ENCODE results near the gene MSI2.

MSI2 gene

DNA sequence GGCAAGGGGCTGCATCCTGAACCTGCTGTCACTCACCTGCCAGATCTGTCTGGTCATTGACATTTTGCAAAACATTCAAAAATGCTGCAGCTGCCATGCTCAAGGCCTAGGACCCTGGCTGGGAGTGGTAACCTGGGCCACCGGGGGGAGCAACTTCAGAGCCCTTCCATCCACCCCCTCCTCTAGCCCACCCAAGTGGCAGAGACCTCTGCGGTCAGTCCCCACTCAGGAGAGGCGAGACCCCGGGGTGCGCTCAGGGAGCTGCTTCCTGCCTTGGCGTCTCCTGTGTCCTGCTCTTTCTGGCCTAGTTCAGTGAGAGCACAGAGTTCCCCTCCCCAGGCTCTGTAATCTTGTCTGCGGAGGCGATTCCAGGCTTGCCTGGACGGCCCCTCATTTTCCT is 380.0 kb downstream of the MSI2 start:
- no peak overlapping the region for H3K9ac ChIP-seq (ENCODE audit: low read length)
- no peaks in the 10 kb centered on the region for H3K4me1 ChIP-seq (ENCODE audit: control insufficient read depth, insufficient read depth, low read length)
- H3K4me3 ChIP-seq (ENCODE audit: low read length), result no peak overlapping the region
- no peaks in the 10 kb centered on the region for H3K9me3 ChIP-seq (ENCODE audit: control insufficient read depth, low read length)
- no peaks in the 10 kb centered on the region for H3K27me3 ChIP-seq (ENCODE audit: control insufficient read depth, insufficient read depth, low read length)
- no peaks in the 10 kb centered on the region for H3K36me3 ChIP-seq (ENCODE audit: control insufficient read depth, insufficient read depth, low read length)

DNA sequence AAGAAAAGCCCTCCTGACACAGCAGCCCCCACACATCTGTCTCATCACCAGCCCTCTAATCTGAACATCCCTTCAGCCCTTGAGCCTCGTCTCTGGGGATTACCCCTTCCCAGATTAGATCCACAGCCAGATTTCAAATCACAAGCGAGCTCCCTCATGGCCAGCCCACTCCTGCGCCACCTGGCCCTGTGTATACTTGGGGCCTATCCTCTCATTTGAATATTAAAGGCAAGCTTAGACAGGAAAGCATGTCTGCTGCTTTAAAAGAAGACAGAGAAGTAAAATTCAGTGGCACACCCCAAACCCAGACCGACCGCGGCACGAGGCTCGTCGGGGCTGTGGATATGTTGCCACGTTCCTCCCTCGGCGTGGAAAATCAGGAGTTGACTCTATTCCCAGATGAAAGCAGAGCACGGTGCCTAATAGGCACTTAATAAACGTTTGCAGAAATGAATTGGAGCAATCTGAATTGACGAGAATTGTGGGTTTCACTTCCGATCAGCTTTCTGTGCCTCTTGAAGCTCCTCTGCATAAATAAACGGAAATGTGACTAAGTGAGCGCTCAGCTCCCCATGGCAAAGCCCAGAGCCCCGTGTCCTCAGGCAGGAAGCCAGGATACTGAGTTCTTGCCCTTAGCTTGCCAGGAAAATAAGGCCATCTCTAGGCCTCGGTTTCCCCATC is 380.8 kb downstream of the MSI2 start:
- H3K9me3 ChIP-seq (ENCODE audit: control insufficient read depth, low read length), result no peaks in the 10 kb centered on the region
- H3K9ac ChIP-seq (ENCODE audit: low read length), result no peak overlapping the region
- no peaks in the 10 kb centered on the region for H3K4me1 ChIP-seq (ENCODE audit: control insufficient read depth, insufficient read depth, low read length)
- no peaks in the 10 kb centered on the region for H3K27me3 ChIP-seq (ENCODE audit: control insufficient read depth, insufficient read depth, low read length)
- H3K36me3 ChIP-seq (ENCODE audit: control insufficient read depth, insufficient read depth, low read length), result no peaks in the 10 kb centered on the region
- no peak overlapping the region for H3K4me3 ChIP-seq (ENCODE audit: low read length)

DNA sequence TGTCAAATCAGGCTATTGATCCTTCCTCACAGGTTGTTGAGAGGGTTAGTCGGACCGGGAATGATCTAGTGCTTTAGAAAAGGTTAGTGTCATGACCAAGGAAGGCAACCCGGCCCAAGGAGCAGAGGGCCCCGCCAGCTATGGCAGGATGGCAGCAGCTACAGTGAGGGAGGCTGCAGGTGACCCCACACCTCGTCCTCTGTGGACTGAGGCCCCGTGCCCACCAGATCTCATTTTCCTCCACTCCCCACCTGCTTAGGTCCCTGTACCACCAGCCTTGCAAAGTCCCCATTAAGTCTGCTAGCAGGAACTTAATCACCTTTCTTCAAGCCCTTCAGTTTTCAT is 381.3 kb downstream of the MSI2 start:
- Histone ChIP-seq H3K36me3 (ENCODE audit: control insufficient read depth, insufficient read depth, low read length) (no peaks in the 10 kb centered on the region), H3K27me3 (ENCODE audit: control insufficient read depth, insufficient read depth, low read length) (no peaks in the 10 kb centered on the region), H3K4me1 (ENCODE audit: control insufficient read depth, insufficient read depth, low read length) (no peaks in the 10 kb centered on the region), H3K9me3 (ENCODE audit: control insufficient read depth, low read length) (no peaks in the 10 kb centered on the region), H3K4me3 (ENCODE audit: low read length) (no peak overlapping the region), H3K9ac (ENCODE audit: low read length) (no peak overlapping the region)

DNA sequence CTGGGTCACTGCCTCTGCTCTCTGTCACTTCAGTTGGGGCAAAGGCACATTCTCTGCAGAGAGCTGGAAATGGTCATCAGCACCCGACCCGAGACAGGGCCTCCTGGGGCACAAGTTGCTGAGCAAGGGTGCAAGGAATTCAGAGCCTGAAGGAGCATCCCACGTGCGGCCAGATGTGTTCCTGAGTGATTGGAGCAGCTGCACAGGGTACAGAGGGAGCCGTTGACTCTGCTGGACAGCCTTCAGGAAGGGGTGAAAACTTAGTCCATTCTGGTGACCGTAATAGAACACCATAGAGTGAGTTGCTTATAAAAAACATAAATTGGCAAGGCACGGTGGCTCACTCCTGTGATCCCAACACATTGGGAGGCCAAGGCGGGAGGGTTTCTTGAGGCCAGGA is 382.0 kb downstream of the MSI2 start:
- H3K9me3 ChIP-seq (ENCODE audit: control insufficient read depth, low read length), result no peaks in the 10 kb centered on the region
- H3K4me1 ChIP-seq (ENCODE audit: control insufficient read depth, insufficient read depth, low read length), result no peaks in the 10 kb centered on the region

DNA sequence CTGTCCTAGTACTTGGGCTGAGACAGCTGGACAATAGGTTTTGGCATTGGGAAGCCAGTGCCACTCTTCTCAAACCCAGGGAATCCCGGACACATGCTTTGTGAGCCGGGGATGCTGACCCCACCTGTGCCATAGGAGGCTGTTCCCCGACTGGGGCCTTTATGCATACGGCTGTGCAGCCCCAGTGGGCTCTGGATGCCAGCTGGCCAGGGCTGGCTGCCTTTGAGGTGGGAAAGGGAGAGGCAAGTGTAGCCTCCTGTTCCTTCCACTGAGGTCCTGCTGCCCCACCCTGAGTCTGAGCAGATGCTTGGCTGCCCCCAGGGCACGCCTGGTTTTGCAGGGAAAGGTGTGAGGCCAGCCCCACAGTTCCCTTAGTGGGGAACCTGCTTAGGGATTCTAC is 383.1 kb downstream of the MSI2 start:
- no peaks in the 10 kb centered on the region for H3K36me3 ChIP-seq (ENCODE audit: control insufficient read depth, insufficient read depth, low read length)
- H3K9ac ChIP-seq (ENCODE audit: low read length), result no peak overlapping the region
- no peak overlapping the region for H3K4me3 ChIP-seq (ENCODE audit: low read length)
- H3K4me1 ChIP-seq (ENCODE audit: control insufficient read depth, insufficient read depth, low read length), result no peaks in the 10 kb centered on the region
- H3K27me3 ChIP-seq (ENCODE audit: control insufficient read depth, insufficient read depth, low read length), result no peaks in the 10 kb centered on the region
- H3K9me3 ChIP-seq (ENCODE audit: control insufficient read depth, low read length), result no peaks in the 10 kb centered on the region

More for the DNA sequence above, 382.0 kb downstream of the MSI2 start:
- no peak overlapping the region for H3K4me3 ChIP-seq (ENCODE audit: low read length)
- no peaks in the 10 kb centered on the region for H3K27me3 ChIP-seq (ENCODE audit: control insufficient read depth, insufficient read depth, low read length)
- no peaks in the 10 kb centered on the region for H3K36me3 ChIP-seq (ENCODE audit: control insufficient read depth, insufficient read depth, low read length)
- no peak overlapping the region for H3K9ac ChIP-seq (ENCODE audit: low read length)

DNA sequence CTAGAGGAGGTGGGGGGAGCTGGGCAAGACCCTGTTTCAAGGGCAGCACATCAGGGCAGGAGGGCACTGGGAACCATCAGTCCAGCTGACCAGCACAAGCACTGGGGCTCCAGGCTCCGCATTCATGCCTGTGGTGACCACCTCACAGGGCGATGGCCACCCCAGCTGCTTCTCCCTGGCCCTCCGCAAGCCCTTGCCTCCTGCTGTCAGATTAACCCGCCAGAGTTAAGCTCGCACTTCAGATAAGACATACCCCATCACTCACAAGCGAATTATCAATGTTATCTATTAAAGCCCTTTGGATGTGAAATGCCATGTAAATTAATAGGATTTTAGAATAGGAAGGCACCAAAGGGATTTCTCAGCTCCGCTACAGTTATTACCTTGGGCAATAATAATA is 383.8 kb downstream of the MSI2 start:
- no peaks in the 10 kb centered on the region for H3K9me3 ChIP-seq (ENCODE audit: control insufficient read depth, low read length)
- H3K4me1 ChIP-seq (ENCODE audit: control insufficient read depth, insufficient read depth, low read length), result no peaks in the 10 kb centered on the region
- H3K4me3 ChIP-seq (ENCODE audit: low read length), result no peak overlapping the region
- H3K36me3 ChIP-seq (ENCODE audit: control insufficient read depth, insufficient read depth, low read length), result no peaks in the 10 kb centered on the region
- H3K9ac ChIP-seq (ENCODE audit: low read length), result no peak overlapping the region
- H3K27me3 ChIP-seq (ENCODE audit: control insufficient read depth, insufficient read depth, low read length), result no peaks in the 10 kb centered on the region

GRCh38 chr17:57641761-57642160 is 385.4 kb downstream of the MSI2 start:
- no peaks in the 10 kb centered on the region for H3K9me3 ChIP-seq (ENCODE audit: control insufficient read depth, low read length)
- no peaks in the 10 kb centered on the region for H3K4me1 ChIP-seq (ENCODE audit: control insufficient read depth, insufficient read depth, low read length)
- H3K36me3 ChIP-seq (ENCODE audit: control insufficient read depth, insufficient read depth, low read length), result no peaks in the 10 kb centered on the region
- no peaks in the 10 kb centered on the region for H3K27me3 ChIP-seq (ENCODE audit: control insufficient read depth, insufficient read depth, low read length)
- H3K4me3 ChIP-seq (ENCODE audit: low read length), result no peak overlapping the region
- H3K9ac ChIP-seq (ENCODE audit: low read length), result no peak overlapping the region

DNA sequence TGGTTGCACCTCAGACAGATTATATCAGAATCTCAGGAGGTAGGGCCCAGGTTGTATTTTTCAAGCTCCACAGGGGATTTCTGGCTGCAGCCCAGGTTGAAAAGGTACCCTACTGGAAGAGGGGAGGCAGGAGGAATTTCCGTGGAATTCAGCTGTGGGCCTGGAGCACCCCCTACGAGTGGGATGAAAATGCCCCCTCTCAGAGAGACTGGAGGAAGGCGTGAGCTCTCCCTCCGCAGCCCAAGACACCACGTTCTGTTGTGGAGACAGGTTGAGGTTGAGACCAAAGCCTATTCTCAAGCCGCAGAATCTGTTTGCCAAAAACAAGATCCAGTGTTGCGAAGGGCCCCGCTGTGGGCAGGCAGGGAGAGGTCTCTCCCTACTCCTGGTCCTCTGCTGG is 386.7 kb downstream of the MSI2 start:
- H3K27me3 ChIP-seq (ENCODE audit: control insufficient read depth, insufficient read depth, low read length), result no peaks in the 10 kb centered on the region
- H3K9me3 ChIP-seq (ENCODE audit: control insufficient read depth, low read length), result no peaks in the 10 kb centered on the region
- no peak overlapping the region for H3K9ac ChIP-seq (ENCODE audit: low read length)
- no peaks in the 10 kb centered on the region for H3K36me3 ChIP-seq (ENCODE audit: control insufficient read depth, insufficient read depth, low read length)
- H3K4me3 ChIP-seq (ENCODE audit: low read length), result no peak overlapping the region
- H3K4me1 ChIP-seq (ENCODE audit: control insufficient read depth, insufficient read depth, low read length), result no peaks in the 10 kb centered on the region

GRCh38 chr17:57644326-57644725 is 388.0 kb downstream of the MSI2 start:
- no peak overlapping the region for H3K9ac ChIP-seq (ENCODE audit: low read length)
- no peak overlapping the region for H3K4me3 ChIP-seq (ENCODE audit: low read length)
- H3K4me1 ChIP-seq (ENCODE audit: control insufficient read depth, insufficient read depth, low read length), result no peaks in the 10 kb centered on the region
- no peaks in the 10 kb centered on the region for H3K9me3 ChIP-seq (ENCODE audit: control insufficient read depth, low read length)
- no peaks in the 10 kb centered on the region for H3K36me3 ChIP-seq (ENCODE audit: control insufficient read depth, insufficient read depth, low read length)
- H3K27me3 ChIP-seq (ENCODE audit: control insufficient read depth, insufficient read depth, low read length), result no peaks in the 10 kb centered on the region

GRCh38 chr17:57645950-57646665 is 389.8 kb downstream of the MSI2 start:
- Histone ChIP-seq H3K9ac (ENCODE audit: low read length) (no peak overlapping the region), H3K4me1 (ENCODE audit: control insufficient read depth, insufficient read depth, low read length) (no peaks in the 10 kb centered on the region), H3K36me3 (ENCODE audit: control insufficient read depth, insufficient read depth, low read length) (no peaks in the 10 kb centered on the region), H3K4me3 (ENCODE audit: low read length) (no peak overlapping the region), H3K27me3 (ENCODE audit: control insufficient read depth, insufficient read depth, low read length) (no peaks in the 10 kb centered on the region), H3K9me3 (ENCODE audit: control insufficient read depth, low read length) (no peaks in the 10 kb centered on the region)

GRCh38 chr17:57648720-57649119 is 392.4 kb downstream of the MSI2 start:
- no peaks in the 10 kb centered on the region for H3K27me3 ChIP-seq (ENCODE audit: control insufficient read depth, insufficient read depth, low read length)
- no peaks in the 10 kb centered on the region for H3K36me3 ChIP-seq (ENCODE audit: control insufficient read depth, insufficient read depth, low read length)
- no peaks in the 10 kb centered on the region for H3K9me3 ChIP-seq (ENCODE audit: control insufficient read depth, low read length)
- H3K4me3 ChIP-seq (ENCODE audit: low read length), result no peak overlapping the region
- no peak overlapping the region for H3K9ac ChIP-seq (ENCODE audit: low read length)
- H3K4me1 ChIP-seq (ENCODE audit: control insufficient read depth, insufficient read depth, low read length), result no peaks in the 10 kb centered on the region

DNA sequence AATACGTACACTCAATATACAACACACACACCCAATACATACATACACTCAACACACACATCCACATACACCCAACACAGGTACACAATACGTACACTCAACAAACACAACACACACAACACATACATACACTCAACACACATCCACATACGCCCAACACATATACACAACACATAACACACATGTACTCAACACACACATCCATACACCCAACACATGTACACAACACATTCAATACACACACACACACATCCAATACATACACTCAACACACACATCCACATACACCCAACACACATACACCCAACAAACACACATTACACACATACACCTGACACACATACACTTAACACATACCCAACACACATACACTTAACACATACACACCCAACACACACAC is 392.9 kb downstream of the MSI2 start:
- no peaks in the 10 kb centered on the region for H3K4me1 ChIP-seq (ENCODE audit: control insufficient read depth, insufficient read depth, low read length)
- no peaks in the 10 kb centered on the region for H3K36me3 ChIP-seq (ENCODE audit: control insufficient read depth, insufficient read depth, low read length)
- H3K27me3 ChIP-seq (ENCODE audit: control insufficient read depth, insufficient read depth, low read length), result no peaks in the 10 kb centered on the region
- no peaks in the 10 kb centered on the region for H3K9me3 ChIP-seq (ENCODE audit: control insufficient read depth, low read length)
- no peak overlapping the region for H3K9ac ChIP-seq (ENCODE audit: low read length)
- H3K4me3 ChIP-seq (ENCODE audit: low read length), result no peak overlapping the region
